ENCODE data around the gene IFI16. TPM values are rescaled to one million over a fixed set of nuclear protein-coding genes. Genes with fewer than 3 reads are reported as not detected.

Gene IFI16
- total RNA-seq, result 10 to 100 TPM; 83.4 to 89.8 TPM
- polyA plus RNA-seq, result 10 to 100 TPM; 49.2 to 55.2 (median 53.5) TPM
- 63.8 to 141 (median 105) reads per million in 6 experiments for total RNA-seq

- Mint-ChIP-seq H3K4me3 (peak within 1 kb of the TSS; percentile 86 to 99 (median 94)), H3K9me3 (peaks cover 0 to 15% (median 0%) of the 10 kb centered on the region in 9 donors), H3K27ac (peak within 1 kb of the TSS; percentile 89 to 100 (median 94)), H3K4me1 (peaks cover 36 to 75% (median 53%) of the 10 kb centered on the region in 4 donors), H3K36me3 (peaks cover 0 to 13% (median 8%) of the 10 kb centered on the region in 3 donors), H3K27me3 (no peaks in the 10 kb centered on the region)
- DNase-seq (peak in 9 of 10 donors; percentile 28 to 75 (median 53)), ATAC-seq (peak; percentile 78 to 85)
- POLR2A ChIA-PET, result interaction anchor here (0.6 to 1.8 kb wide), 5 partner anchors 11 to 889 kb away, joined by 3 to 7 read pairs (median 4); no protein-coding TSS in a partner anchor
Measured at GRCh38 chr1:159009704-159010361, at the start of gene IFI16. Gene IFI16, plus strand, starts transcription at chr1:159009907. Its CDS starts 4,774 bp downstream, at chr1:159014681.

GRCh38 chr1:158961178-158961577, 48.5 kb upstream of the IFI16 start:
- POLR2A ChIA-PET, result no interaction called here

GRCh38 chr1:158962983-158963382, 46.7 kb upstream of the IFI16 start:
- POLR2A ChIA-PET, result no interaction called here
- Mint-ChIP-seq H3K36me3 (peaks cover 5 to 11% (median 6%) of the 10 kb centered on the region in 3 donors), H3K4me1 (no peaks in the 10 kb centered on the region), H3K27ac (no peak overlapping the region), H3K9me3 (peaks cover 0 to 8% (median 0%) of the 10 kb centered on the region in 9 donors), H3K27me3 (peaks cover 3 to 34% (median 6%) of the 10 kb centered on the region in 5 donors), H3K4me3 (no peak overlapping the region)
- DNase-seq (no peak), ATAC-seq (no peak)

More at GRCh38 chr1:158961178-158961577, 48.5 kb upstream of the IFI16 start:
- no peak overlapping the region for H3K27ac Mint-ChIP-seq
- peaks cover 0 to 8% (median 0%) of the 10 kb centered on the region in 9 donors for H3K9me3 Mint-ChIP-seq
- H3K4me3 Mint-ChIP-seq, result no peak overlapping the region
- peaks cover 5 to 9% (median 6%) of the 10 kb centered on the region in 3 donors for H3K36me3 Mint-ChIP-seq
- no peaks in the 10 kb centered on the region for H3K4me1 Mint-ChIP-seq
- no peak for ATAC-seq
- peaks cover 3 to 34% (median 6%) of the 10 kb centered on the region in 5 donors for H3K27me3 Mint-ChIP-seq
- no peak for DNase-seq

GRCh38 chr1:158969166-158969565, 40.5 kb upstream of the IFI16 start:
- peak overlapping the region in 1 of 10 donors; percentile 2 for H3K27ac Mint-ChIP-seq

GRCh38 chr1:158969855-158970254, 39.9 kb upstream of the IFI16 start:
- Mint-ChIP-seq H3K4me1 (no peaks in the 10 kb centered on the region), H3K4me3 (no peak overlapping the region), H3K9me3 (peaks cover 0 to 8% (median 0%) of the 10 kb centered on the region in 9 donors), H3K36me3 (peaks cover 0 to 2% (median 0%) of the 10 kb centered on the region in 3 donors), H3K27me3 (peaks cover 0 to 4% (median 0%) of the 10 kb centered on the region in 5 donors), H3K27ac (peak overlapping the region in 1 of 10 donors; percentile 2)
- no peak for DNase-seq
- POLR2A ChIA-PET, result no interaction called here
- ATAC-seq, result no peak

More at GRCh38 chr1:158969166-158969565, 40.5 kb upstream of the IFI16 start:
- DNase-seq (no peak), ATAC-seq (no peak)
- no peak overlapping the region for H3K4me3 Mint-ChIP-seq
- no peaks in the 10 kb centered on the region for H3K4me1 Mint-ChIP-seq
- H3K9me3 Mint-ChIP-seq, result peaks cover 0 to 9% (median 0%) of the 10 kb centered on the region in 9 donors
- peaks cover 0 to 11% (median 0%) of the 10 kb centered on the region in 5 donors for H3K27me3 Mint-ChIP-seq
- H3K36me3 Mint-ChIP-seq, result peaks cover 0 to 2% (median 0%) of the 10 kb centered on the region in 3 donors
- POLR2A ChIA-PET, result no interaction called here

- ATAC-seq, result no peak
- no peaks in the 10 kb centered on the region for H3K36me3 Mint-ChIP-seq
Measured at GRCh38 chr1:158972841-158973240, 36.9 kb upstream of the IFI16 start.

GRCh38 chr1:158976219-158976618, 33.5 kb upstream of the IFI16 start:
- ATAC-seq (no peak), DNase-seq (no peak)
- Mint-ChIP-seq H3K4me1 (peaks cover 0 to 10% (median 0%) of the 10 kb centered on the region in 4 donors), H3K27me3 (no peaks in the 10 kb centered on the region), H3K36me3 (peaks cover 2 to 6% (median 5%) of the 10 kb centered on the region in 3 donors), H3K27ac (peak overlapping the region in 2 of 10 donors; percentile 32), H3K4me3 (no peak overlapping the region), H3K9me3 (peaks cover 0 to 13% (median 5%) of the 10 kb centered on the region in 9 donors)
- POLR2A ChIA-PET, result no interaction called here

More at GRCh38 chr1:158972841-158973240, 36.9 kb upstream of the IFI16 start:
- H3K4me3 Mint-ChIP-seq, result no peak overlapping the region
- H3K4me1 Mint-ChIP-seq, result peaks cover 0 to 3% (median 0%) of the 10 kb centered on the region in 4 donors
- no peak for DNase-seq
- H3K27ac Mint-ChIP-seq, result peak overlapping the region in 3 of 10 donors; percentile 14 to 41 (median 17)
- POLR2A ChIA-PET, result no interaction called here
- H3K27me3 Mint-ChIP-seq, result no peaks in the 10 kb centered on the region
- peaks cover 0 to 7% (median 0%) of the 10 kb centered on the region in 9 donors for H3K9me3 Mint-ChIP-seq

- DNase-seq (peak in 1 of 10 donors; percentile 17), ATAC-seq (no peak)
- POLR2A ChIA-PET, result no interaction called here
- H3K27me3 Mint-ChIP-seq, result no peaks in the 10 kb centered on the region
- peaks cover 0 to 10% (median 1%) of the 10 kb centered on the region in 4 donors for H3K4me1 Mint-ChIP-seq
- no peak overlapping the region for H3K4me3 Mint-ChIP-seq
- H3K27ac Mint-ChIP-seq, result peak overlapping the region in 3 of 10 donors; percentile 4 to 54 (median 12)
- peaks cover 0 to 28% (median 10%) of the 10 kb centered on the region in 9 donors for H3K9me3 Mint-ChIP-seq
- peaks cover 2 to 20% (median 18%) of the 10 kb centered on the region in 3 donors for H3K36me3 Mint-ChIP-seq
Measured at GRCh38 chr1:158978730-158979129, 31.0 kb upstream of the IFI16 start.

GRCh38 chr1:158979229-158979628, 30.5 kb upstream of the IFI16 start:
- Mint-ChIP-seq H3K4me3 (no peak overlapping the region), H3K27ac (peak overlapping the region in 1 of 10 donors; percentile 12), H3K27me3 (no peaks in the 10 kb centered on the region), H3K9me3 (peaks cover 0 to 33% (median 12%) of the 10 kb centered on the region in 9 donors), H3K36me3 (peaks cover 4 to 23% (median 22%) of the 10 kb centered on the region in 3 donors), H3K4me1 (peaks cover 0 to 10% (median 1%) of the 10 kb centered on the region in 4 donors)
- no peak for DNase-seq
- POLR2A ChIA-PET, result no interaction called here
- ATAC-seq, result no peak

- Mint-ChIP-seq H3K4me3 (no peak overlapping the region), H3K4me1 (peaks cover 0 to 8% (median 1%) of the 10 kb centered on the region in 4 donors), H3K36me3 (peaks cover 6 to 34% (median 28%) of the 10 kb centered on the region in 3 donors), H3K27me3 (peaks cover 0 to 4% (median 2%) of the 10 kb centered on the region in 5 donors), H3K9me3 (peaks cover 0 to 42% (median 26%) of the 10 kb centered on the region in 9 donors), H3K27ac (no peak overlapping the region)
- DNase-seq (no peak), ATAC-seq (no peak)
- POLR2A ChIA-PET, result no interaction called here
Measured at GRCh38 chr1:158983235-158983634, 26.5 kb upstream of the IFI16 start.

- DNase-seq (no peak), ATAC-seq (no peak)
- POLR2A ChIA-PET, result no interaction called here
- Mint-ChIP-seq H3K27me3 (peaks cover 0 to 6% (median 2%) of the 10 kb centered on the region in 5 donors), H3K36me3 (peaks cover 8 to 34% (median 33%) of the 10 kb centered on the region in 3 donors), H3K4me1 (peaks cover 0 to 3% (median under 1%) of the 10 kb centered on the region in 4 donors), H3K27ac (no peak overlapping the region), H3K4me3 (no peak overlapping the region), H3K9me3 (peaks cover 0 to 42% (median 26%) of the 10 kb centered on the region in 9 donors)
Measured at GRCh38 chr1:158984386-158984785, 25.3 kb upstream of the IFI16 start.

GRCh38 chr1:158989424-158989823, 20.3 kb upstream of the IFI16 start:
- POLR2A ChIA-PET, result no interaction called here
- Mint-ChIP-seq H3K4me3 (no peak overlapping the region), H3K36me3 (peaks cover 4 to 23% (median 10%) of the 10 kb centered on the region in 3 donors), H3K4me1 (no peaks in the 10 kb centered on the region), H3K27ac (no peak overlapping the region), H3K27me3 (peaks cover 0 to 6% (median 3%) of the 10 kb centered on the region in 5 donors), H3K9me3 (peaks cover 0 to 21% (median 2%) of the 10 kb centered on the region in 9 donors)
- no peak for ATAC-seq
- no peak for DNase-seq
